ENCODE results near the gene CSMD2. TPM values are rescaled to one million over a fixed set of nuclear protein-coding genes. Genes with fewer than 3 reads are reported as not detected.

CSMD2 gene
- total RNA-seq, 1 donor from 2014 or later = 2.1 TPM

DNA sequence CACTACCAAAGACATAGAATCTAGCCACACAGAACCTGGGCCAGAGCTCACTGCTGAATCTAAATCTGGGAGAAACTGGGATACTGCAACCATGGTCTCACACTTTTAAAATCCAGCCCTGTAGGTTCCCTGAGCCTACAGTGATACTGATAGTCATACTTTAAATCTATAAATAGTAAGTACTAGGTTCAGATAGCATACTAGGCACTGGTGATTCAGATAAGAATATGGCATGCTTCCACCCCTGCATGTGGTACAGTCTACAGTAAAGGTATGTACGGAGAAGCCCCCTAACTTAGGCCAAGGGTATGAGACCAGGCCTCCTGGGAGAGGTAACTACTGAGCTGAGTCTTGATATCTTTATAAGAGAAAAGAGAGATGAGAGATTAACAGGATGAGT lies 494.5 kb downstream of the CSMD2 start:
- H3K27ac Mint-ChIP-seq (ENCODE audit: unreplicated experiment) = no peak overlapping the region
- H3K4me1 Mint-ChIP-seq (ENCODE audit: unreplicated experiment) = no peaks in the 10 kb centered on the region
- H3K36me3 Mint-ChIP-seq (ENCODE audit: low read depth, unreplicated experiment) = peaks cover 3% of the 10 kb centered on the region
- TF ChIP-seq, protein P1, sequence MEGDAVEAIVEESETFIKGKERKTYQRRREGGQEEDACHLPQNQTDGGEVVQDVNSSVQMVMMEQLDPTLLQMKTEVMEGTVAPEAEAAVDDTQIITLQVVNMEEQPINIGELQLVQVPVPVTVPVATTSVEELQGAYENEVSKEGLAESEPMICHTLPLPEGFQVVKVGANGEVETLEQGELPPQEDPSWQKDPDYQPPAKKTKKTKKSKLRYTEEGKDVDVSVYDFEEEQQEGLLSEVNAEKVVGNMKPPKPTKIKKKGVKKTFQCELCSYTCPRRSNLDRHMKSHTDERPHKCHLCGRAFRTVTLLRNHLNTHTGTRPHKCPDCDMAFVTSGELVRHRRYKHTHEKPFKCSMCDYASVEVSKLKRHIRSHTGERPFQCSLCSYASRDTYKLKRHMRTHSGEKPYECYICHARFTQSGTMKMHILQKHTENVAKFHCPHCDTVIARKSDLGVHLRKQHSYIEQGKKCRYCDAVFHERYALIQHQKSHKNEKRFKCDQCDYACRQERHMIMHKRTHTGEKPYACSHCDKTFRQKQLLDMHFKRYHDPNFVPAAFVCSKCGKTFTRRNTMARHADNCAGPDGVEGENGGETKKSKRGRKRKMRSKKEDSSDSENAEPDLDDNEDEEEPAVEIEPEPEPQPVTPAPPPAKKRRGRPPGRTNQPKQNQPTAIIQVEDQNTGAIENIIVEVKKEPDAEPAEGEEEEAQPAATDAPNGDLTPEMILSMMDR (IDR thresholded peaks at IDR 0.05; ENCODE audit: unreplicated experiment) = no peak
- H3K4me3 Mint-ChIP-seq (ENCODE audit: unreplicated experiment) = no peak overlapping the region
- H3K9me3 Mint-ChIP-seq (ENCODE audit: unreplicated experiment) = no peaks in the 10 kb centered on the region
- no peak for DNase-seq (ENCODE audit: low spot score)
- H3K27me3 Mint-ChIP-seq (ENCODE audit: unreplicated experiment) = peaks cover 2% of the 10 kb centered on the region

DNA sequence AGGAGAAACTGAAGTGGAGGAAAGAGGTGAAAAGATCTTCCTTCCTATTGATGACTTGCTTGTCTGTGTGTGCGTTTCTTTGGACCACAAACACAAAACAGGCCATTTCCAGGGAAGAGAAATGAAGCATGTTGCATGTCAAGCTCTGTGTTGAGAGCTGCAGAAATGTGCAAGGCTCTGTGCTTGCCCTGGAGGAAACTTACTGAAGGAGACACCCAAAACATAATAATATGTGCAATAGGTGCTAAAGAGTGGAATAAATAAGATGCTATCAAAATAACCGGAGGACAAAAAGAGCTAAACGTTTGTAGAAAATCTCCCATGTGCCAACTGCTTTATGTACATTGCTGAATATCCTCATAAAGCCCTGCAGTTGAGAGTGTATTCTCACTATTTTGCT lies 496.3 kb downstream of the CSMD2 start:
- H3K9me3 Mint-ChIP-seq (ENCODE audit: unreplicated experiment) = no peaks in the 10 kb centered on the region
- no peak overlapping the region for H3K27ac Mint-ChIP-seq (ENCODE audit: unreplicated experiment)
- H3K27me3 Mint-ChIP-seq (ENCODE audit: unreplicated experiment) = peaks cover 2% of the 10 kb centered on the region
- TF ChIP-seq, protein P1 (IDR thresholded peaks at IDR 0.05; ENCODE audit: unreplicated experiment) = no peak
- H3K4me1 Mint-ChIP-seq (ENCODE audit: unreplicated experiment) = no peaks in the 10 kb centered on the region
- H3K4me3 Mint-ChIP-seq (ENCODE audit: unreplicated experiment) = no peak overlapping the region
- DNase-seq (ENCODE audit: low spot score) = no peak
- peaks cover 3% of the 10 kb centered on the region for H3K36me3 Mint-ChIP-seq (ENCODE audit: low read depth, unreplicated experiment)

DNA sequence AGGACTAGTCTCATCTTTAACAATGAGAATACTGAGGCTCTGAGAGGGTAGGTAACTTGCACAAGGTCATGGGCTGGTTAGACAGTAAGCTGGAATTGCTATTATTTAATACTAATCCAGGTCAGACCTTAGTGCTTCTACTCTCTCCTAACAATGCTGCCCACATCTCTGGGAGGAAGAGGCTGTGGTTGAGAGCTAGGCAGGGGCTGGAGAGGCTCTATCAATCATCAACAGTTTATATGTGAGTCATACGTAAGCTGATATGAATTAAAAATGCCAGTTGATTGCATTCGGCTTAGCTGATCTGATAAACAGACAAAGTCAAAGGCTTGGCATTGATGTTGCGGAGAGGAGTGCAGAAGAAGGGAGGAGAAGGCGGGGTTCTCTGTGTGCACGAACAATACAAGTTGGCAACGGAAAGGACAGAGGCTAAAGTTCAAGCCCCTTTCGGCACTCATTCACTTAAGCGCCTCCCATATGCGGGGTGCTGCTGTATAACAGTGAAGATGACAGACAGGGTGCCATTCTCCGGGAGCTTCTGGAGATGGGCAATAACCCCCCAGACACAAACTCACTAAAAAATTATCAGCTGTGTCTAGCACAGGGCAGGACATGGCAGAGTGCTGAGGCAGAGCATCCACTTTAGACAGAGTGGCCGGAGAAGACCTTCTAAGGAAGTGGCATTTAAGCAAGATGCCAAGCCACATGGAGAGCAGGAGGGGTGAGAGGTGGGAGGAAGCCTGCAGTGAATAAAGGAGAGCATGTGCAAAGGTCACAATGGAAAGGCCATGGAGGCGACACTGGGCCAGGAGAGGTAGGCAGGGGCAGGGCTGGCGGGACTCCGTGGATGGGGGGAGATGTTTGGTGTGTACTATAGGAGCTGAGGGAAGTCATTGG lies 497.4 kb downstream of the CSMD2 start:
- peaks cover 3% of the 10 kb centered on the region for H3K36me3 Mint-ChIP-seq (ENCODE audit: low read depth, unreplicated experiment)
- TF ChIP-seq, protein P1 (IDR thresholded peaks at IDR 0.05; ENCODE audit: unreplicated experiment) = no peak
- H3K9me3 Mint-ChIP-seq (ENCODE audit: unreplicated experiment) = no peaks in the 10 kb centered on the region
- H3K27me3 Mint-ChIP-seq (ENCODE audit: unreplicated experiment) = no peaks in the 10 kb centered on the region
- no peak for DNase-seq (ENCODE audit: low spot score)
- no peaks in the 10 kb centered on the region for H3K4me1 Mint-ChIP-seq (ENCODE audit: unreplicated experiment)
- no peak overlapping the region for H3K27ac Mint-ChIP-seq (ENCODE audit: unreplicated experiment)
- H3K4me3 Mint-ChIP-seq (ENCODE audit: unreplicated experiment) = no peak overlapping the region

DNA sequence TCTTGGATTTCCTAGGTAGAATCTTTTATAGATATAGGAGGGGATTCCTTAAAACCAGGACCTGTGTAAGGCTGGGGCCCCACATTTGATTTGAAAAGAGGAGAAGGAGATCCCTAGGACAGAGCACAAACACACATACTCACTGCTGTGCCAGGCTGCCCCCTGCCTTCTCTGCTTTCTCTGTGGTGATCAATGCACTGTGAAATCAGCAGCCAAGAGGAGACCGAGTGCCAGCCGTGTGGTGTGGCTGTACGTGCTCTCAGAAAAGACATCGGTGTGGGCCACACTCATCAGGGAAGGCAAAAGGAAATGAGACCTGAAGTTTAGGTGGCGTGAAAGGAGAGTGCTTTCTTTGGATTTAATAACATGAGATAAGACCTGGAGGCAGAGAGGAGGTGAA lies 498.4 kb downstream of the CSMD2 start:
- Mint-ChIP-seq H3K36me3 (ENCODE audit: low read depth, unreplicated experiment) (peaks cover 3% of the 10 kb centered on the region), H3K27ac (ENCODE audit: unreplicated experiment) (no peak overlapping the region), H3K9me3 (ENCODE audit: unreplicated experiment) (no peaks in the 10 kb centered on the region), H3K4me1 (ENCODE audit: unreplicated experiment) (no peaks in the 10 kb centered on the region), H3K27me3 (ENCODE audit: unreplicated experiment) (peaks cover 3% of the 10 kb centered on the region), H3K4me3 (ENCODE audit: unreplicated experiment) (no peak overlapping the region)
- TF ChIP-seq, protein P1 (IDR thresholded peaks at IDR 0.05; ENCODE audit: unreplicated experiment) = no peak
- no peak for DNase-seq (ENCODE audit: low spot score)

DNA sequence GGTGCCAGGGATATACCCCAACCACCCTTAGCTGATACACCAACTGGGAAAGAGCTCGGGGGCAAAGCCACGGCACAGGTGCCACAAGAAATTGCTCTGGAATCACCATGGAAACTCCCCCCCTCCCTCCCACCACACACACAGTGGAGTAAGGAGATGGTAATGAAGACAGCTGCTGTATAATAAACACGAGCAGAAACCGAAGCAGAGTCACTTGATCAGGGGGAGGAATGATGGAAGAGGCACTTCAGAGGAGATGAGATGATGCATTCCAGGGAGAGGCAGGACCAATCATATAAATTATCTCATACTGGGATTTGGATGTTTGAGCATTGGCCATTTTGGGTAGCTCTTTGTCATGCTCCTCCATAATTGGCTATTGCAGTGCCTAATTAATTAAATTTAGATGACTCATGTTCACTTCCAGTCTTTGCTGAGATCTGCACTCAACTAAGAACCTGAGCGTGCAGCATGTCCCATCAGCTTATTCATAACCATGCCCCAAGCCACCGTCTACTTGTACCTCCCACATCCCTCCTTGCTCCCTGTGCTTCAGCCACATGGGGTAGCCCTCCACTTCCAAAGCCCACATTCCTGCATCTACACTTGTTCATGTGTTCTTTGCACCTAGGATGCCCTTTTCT lies 503.1 kb downstream of the CSMD2 start:
- DNase-seq (ENCODE audit: low spot score) = no peak
- Mint-ChIP-seq H3K36me3 (ENCODE audit: low read depth, unreplicated experiment) (no peaks in the 10 kb centered on the region), H3K4me3 (ENCODE audit: unreplicated experiment) (no peak overlapping the region), H3K4me1 (ENCODE audit: unreplicated experiment) (no peaks in the 10 kb centered on the region), H3K9me3 (ENCODE audit: unreplicated experiment) (no peaks in the 10 kb centered on the region), H3K27ac (ENCODE audit: unreplicated experiment) (no peak overlapping the region), H3K27me3 (ENCODE audit: unreplicated experiment) (peaks cover 3% of the 10 kb centered on the region)
- TF ChIP-seq, protein P1 (IDR thresholded peaks at IDR 0.05; ENCODE audit: unreplicated experiment) = no peak

Data from endothelial cell (in vitro differentiated cells).